Adrenal gland (tissue), 5 donors: ENCODE data around the gene CBFA2T3.

ENCODE experiments used
- POLR2A ChIP-seq, 2 donors: fragments of 450-650 bp; IDR thresholded peaks; one replicate each; pipeline ENCODE4 v1.6.1; 2017; ENCODE audit warnings: antibody characterized with exemption in 2 of 2, mild to moderate bottlenecking in 2 of 2, moderate library complexity in 1 of 2
- TF ChIP-seq, protein P1 (sequence below), 6 experiments: fragments of 450-650 bp in 4 of 6; fragments of 200-600 bp in 2 of 6; sonication (generic) in 1 of 6; IDR thresholded peaks; 1 replicate in 5 of 6; 2 replicates in 1 of 6; pipeline versions ENCODE4 v1.5.1 to v1.8.0; 2016 to 2021; ENCODE audit warnings: antibody characterized with exemption in 6 of 6, mild to moderate bottlenecking in 2 of 6, moderate library complexity in 1 of 6
- donor health status: DM: no; HTN: no; CAD: no.

DNA sequence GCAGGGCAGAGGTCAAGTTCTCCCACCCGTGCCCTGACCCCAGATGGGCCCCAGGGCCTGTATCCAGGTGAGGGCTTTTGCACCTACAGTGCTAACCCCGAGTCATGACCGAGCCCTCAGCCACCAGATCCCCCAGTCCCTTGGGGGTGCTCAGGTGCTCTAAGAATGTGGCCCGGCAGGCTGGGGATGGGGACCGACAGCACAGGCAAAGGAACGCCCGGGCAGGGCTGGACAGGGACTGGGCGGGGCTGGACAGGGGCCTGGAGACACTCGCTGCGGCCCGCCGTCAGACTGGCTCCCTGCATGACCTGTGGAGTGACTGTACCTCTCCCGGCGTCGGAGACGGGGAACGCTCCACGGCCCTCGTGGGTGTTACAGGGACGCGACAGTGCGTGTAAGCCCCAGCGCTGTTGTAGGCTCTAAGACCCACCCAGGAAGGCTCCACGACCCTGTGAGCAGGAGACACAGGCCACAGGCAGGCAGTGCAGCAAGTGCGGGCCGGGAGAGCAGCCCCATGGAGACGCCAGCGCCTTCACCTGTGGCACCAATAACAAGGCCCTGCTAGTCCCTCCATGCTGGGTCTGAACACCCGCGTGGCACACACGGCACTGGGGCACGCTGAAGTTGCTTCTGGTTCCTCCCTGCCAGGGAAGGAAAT, 38.8 kb downstream of the CBFA2T3 start:
- TF ChIP-seq, protein P1, sequence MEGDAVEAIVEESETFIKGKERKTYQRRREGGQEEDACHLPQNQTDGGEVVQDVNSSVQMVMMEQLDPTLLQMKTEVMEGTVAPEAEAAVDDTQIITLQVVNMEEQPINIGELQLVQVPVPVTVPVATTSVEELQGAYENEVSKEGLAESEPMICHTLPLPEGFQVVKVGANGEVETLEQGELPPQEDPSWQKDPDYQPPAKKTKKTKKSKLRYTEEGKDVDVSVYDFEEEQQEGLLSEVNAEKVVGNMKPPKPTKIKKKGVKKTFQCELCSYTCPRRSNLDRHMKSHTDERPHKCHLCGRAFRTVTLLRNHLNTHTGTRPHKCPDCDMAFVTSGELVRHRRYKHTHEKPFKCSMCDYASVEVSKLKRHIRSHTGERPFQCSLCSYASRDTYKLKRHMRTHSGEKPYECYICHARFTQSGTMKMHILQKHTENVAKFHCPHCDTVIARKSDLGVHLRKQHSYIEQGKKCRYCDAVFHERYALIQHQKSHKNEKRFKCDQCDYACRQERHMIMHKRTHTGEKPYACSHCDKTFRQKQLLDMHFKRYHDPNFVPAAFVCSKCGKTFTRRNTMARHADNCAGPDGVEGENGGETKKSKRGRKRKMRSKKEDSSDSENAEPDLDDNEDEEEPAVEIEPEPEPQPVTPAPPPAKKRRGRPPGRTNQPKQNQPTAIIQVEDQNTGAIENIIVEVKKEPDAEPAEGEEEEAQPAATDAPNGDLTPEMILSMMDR (IDR thresholded peaks at IDR 0.05) = no peak
- TF ChIP-seq POLR2A (IDR thresholded peaks at IDR 0.05) = no peak
